ENCODE data around the gene SLC38A11. TPM values are rescaled to one million over a fixed set of nuclear protein-coding genes. Genes with fewer than 3 reads are reported as not detected.

The SLC38A11 gene
- polyA plus RNA-seq, 1 of the 3 experiments (the other 2 are of a cell fraction), result not detected

GRCh38 chr2:164890544-164890943 lies 64.8 kb downstream of the SLC38A11 start (continued):
- TF ChIP-seq REST (IDR thresholded peaks at IDR 0.05; ENCODE audit: low read depth, low read length) (no peak), CHD2 (IDR thresholded peaks at IDR 0.05; ENCODE audit: low read length, partially characterized antibody) (peak; percentile 94), SMC3 (IDR thresholded peaks at IDR 0.05; ENCODE audit: low read depth, low read length) (no peak), FOSL2 (IDR thresholded peaks at IDR 0.05; ENCODE audit: borderline replicate concordance, low read depth) (no peak), MEF2A (IDR thresholded peaks at IDR 0.05; ENCODE audit: borderline replicate concordance, low read depth) (no peak), RFX5 (IDR thresholded peaks at IDR 0.05; ENCODE audit: low read length) (no peak)

GRCh38 chr2:164888592-164888991 lies 66.7 kb downstream of the SLC38A11 start:
- Histone ChIP-seq H3K9me3 (no peaks in the 10 kb centered on the region), H3K36me3 (replicated peaks in 1 of 2; ENCODE audit: control insufficient read depth in 1 of 2, insufficient read depth in 2 of 2, low read length in 1 of 2) (no peaks in the 10 kb centered on the region), H3K4me2 (no peak overlapping the region), H3K9me2 (no peaks in the 10 kb centered on the region), H4K20me1 (ENCODE audit: insufficient read depth) (no peaks in the 10 kb centered on the region), H2AFZ (ENCODE audit: low read depth) (0 out of 2 replicates have a peak overlapping the region, but pooled peaks have one; percentile 16), H3K79me2 (ENCODE audit: insufficient read depth) (no peaks in the 10 kb centered on the region), H3K9ac (no peak overlapping the region), H3K27me3 (ENCODE audit: insufficient read depth) (no peaks in the 10 kb centered on the region), H3K27ac (ENCODE audit: low read depth in 2 of 2, low read length in 1 of 2) (no peak overlapping the region), H3K4me1 (ENCODE audit: control insufficient read depth in 1 of 2, insufficient read depth in 2 of 2, low read depth in 1 of 2, low read length in 1 of 2) (peaks cover 0 to 8% of the 10 kb centered on the region in 2 experiments; a peak in 2 of 4 replicates), H3F3A (replicated peaks; ENCODE audit: insufficient read depth) (no peaks in the 10 kb centered on the region), H3K4me3 (ENCODE audit: low read depth in 2 of 2, low read length in 1 of 2) (no peak overlapping the region)
- ChIA-PET POLR2A (no interaction called here), CTCF (no interaction called here)
- WGBS (ENCODE audit: low lambda C conversion rate), result 83% methylated on average over 3 of the region's 3 CpGs
- no peak for DNase-seq
- TF ChIP-seq USF2 (IDR thresholded peaks at IDR 0.05; ENCODE audit: borderline replicate concordance, low read depth, low read length) (no peak), ZBTB33 (IDR thresholded peaks at IDR 0.05; ENCODE audit: borderline replicate concordance, low read depth) (no peak), GATA2 (CRISPR knock-in tag; IDR thresholded peaks at IDR 0.05) (no peak), REST (IDR thresholded peaks at IDR 0.05; ENCODE audit: low read depth, low read length) (no peak), MAX (IDR thresholded peaks at IDR 0.05; ENCODE audit: low read depth) (no peak), TEAD4 (IDR thresholded peaks at IDR 0.05; ENCODE audit: borderline replicate concordance, insufficient read depth) (no peak), ELF1 (IDR thresholded peaks at IDR 0.05) (no peak), EZH2phosphoT487 (IDR thresholded peaks at IDR 0.05; ENCODE audit: borderline replicate concordance, low read depth) (no peak), PBX3 (IDR thresholded peaks at IDR 0.05) (no peak), YY1 (IDR thresholded peaks at IDR 0.05; ENCODE audit: low read depth) (no peak), NFIC (IDR thresholded peaks at IDR 0.05; ENCODE audit: borderline replicate concordance) (no peak), RXRA (IDR thresholded peaks at IDR 0.05; ENCODE audit: borderline replicate concordance, low read depth) (no peak), NRF1 (IDR thresholded peaks at IDR 0.05; ENCODE audit: low read depth, low read length) (no peak), TAF1 (IDR thresholded peaks at IDR 0.05; ENCODE audit: borderline replicate concordance, low read depth, low read length) (no peak), TCF12 (IDR thresholded peaks at IDR 0.05) (no peak), SIN3A (IDR thresholded peaks at IDR 0.05; ENCODE audit: borderline replicate concordance, low read depth, low read length) (no peak)

Data from SK-N-SH (cell line).